ENCODE data around the gene ISL2.

ISL2 gene

DNA sequence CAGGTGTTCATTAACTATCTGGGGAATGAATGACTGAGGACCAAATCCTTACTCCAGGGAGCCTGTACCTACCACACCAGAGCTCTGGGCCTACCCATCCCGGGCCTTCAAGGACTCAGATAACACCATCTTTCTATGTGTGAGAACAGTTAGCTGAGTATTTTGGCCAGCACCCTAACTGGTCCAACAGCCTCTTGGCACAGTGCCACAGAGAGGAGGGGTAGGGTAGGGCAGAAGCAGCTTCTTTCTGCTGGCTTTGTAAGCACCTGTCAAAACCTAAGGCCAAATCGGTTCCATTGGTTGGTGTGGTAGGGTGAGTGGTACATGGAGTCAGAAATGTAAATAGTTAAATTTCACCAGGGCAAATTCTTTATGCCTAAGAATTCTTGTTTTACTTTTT, 26.7 kb downstream of the ISL2 start:
- H3K27ac ChIP-seq (ENCODE audit: low read length): no peak overlapping the region
- H3K9me3 ChIP-seq (ENCODE audit: control insufficient read depth, low read depth, low read length): no peaks in the 10 kb centered on the region
- H3K4me3 ChIP-seq (ENCODE audit: low read length): no peak overlapping the region
- no peaks in the 10 kb centered on the region for H3K4me1 ChIP-seq (ENCODE audit: control insufficient read depth, low read depth, low read length)
- no peak overlapping the region for H3K9ac ChIP-seq (ENCODE audit: low read length)
- no peaks in the 10 kb centered on the region for H3K27me3 ChIP-seq (ENCODE audit: control insufficient read depth, insufficient read depth, low read length)
- H3K36me3 ChIP-seq (ENCODE audit: control insufficient read depth, low read depth, low read length): no peaks in the 10 kb centered on the region

GRCh38 chr15:76366714-76367113, 30.1 kb downstream of the ISL2 start:
- H3K36me3 ChIP-seq (ENCODE audit: control insufficient read depth, low read depth, low read length): no peaks in the 10 kb centered on the region
- no peak overlapping the region for H3K9ac ChIP-seq (ENCODE audit: low read length)
- H3K27me3 ChIP-seq (ENCODE audit: control insufficient read depth, insufficient read depth, low read length): no peaks in the 10 kb centered on the region
- H3K27ac ChIP-seq (ENCODE audit: low read length): no peak overlapping the region
- no peaks in the 10 kb centered on the region for H3K9me3 ChIP-seq (ENCODE audit: control insufficient read depth, low read depth, low read length)
- H3K4me3 ChIP-seq (ENCODE audit: low read length): no peak overlapping the region
- no peaks in the 10 kb centered on the region for H3K4me1 ChIP-seq (ENCODE audit: control insufficient read depth, low read depth, low read length)

GRCh38 chr15:76368122-76368621, 31.6 kb downstream of the ISL2 start:
- Histone ChIP-seq H3K9me3 (ENCODE audit: control insufficient read depth, low read depth, low read length) (no peaks in the 10 kb centered on the region), H3K4me1 (ENCODE audit: control insufficient read depth, low read depth, low read length) (no peaks in the 10 kb centered on the region), H3K27me3 (ENCODE audit: control insufficient read depth, insufficient read depth, low read length) (no peaks in the 10 kb centered on the region), H3K27ac (ENCODE audit: low read length) (no peak overlapping the region), H3K36me3 (ENCODE audit: control insufficient read depth, low read depth, low read length) (no peaks in the 10 kb centered on the region), H3K9ac (ENCODE audit: low read length) (no peak overlapping the region), H3K4me3 (ENCODE audit: low read length) (no peak overlapping the region)

DNA sequence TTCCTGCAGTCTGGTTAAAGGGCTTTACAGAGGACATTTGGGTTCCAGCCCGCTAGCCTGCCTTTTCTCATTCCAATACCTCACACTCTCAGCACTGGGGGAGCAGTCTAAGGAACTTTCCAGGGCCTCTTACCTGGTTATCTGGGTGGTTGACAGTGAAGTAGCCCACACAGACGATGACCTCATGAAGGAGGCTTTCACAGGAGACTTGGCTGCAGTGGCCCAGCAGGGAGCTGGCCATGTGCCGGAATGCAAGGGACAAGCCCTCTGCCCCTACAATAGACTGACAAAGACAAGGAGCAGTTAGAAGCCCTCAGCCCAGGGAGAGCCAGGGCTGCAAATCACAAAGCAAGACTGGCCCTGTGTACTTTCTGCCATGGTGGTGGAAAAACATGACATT, 39.5 kb downstream of the ISL2 start:
- H3K36me3 ChIP-seq (ENCODE audit: control insufficient read depth, low read depth, low read length): no peaks in the 10 kb centered on the region
- no peak overlapping the region for H3K9ac ChIP-seq (ENCODE audit: low read length)
- no peak overlapping the region for H3K4me3 ChIP-seq (ENCODE audit: low read length)
- H3K4me1 ChIP-seq (ENCODE audit: control insufficient read depth, low read depth, low read length): no peaks in the 10 kb centered on the region
- no peak overlapping the region for H3K27ac ChIP-seq (ENCODE audit: low read length)
- no peaks in the 10 kb centered on the region for H3K27me3 ChIP-seq (ENCODE audit: control insufficient read depth, insufficient read depth, low read length)
- no peaks in the 10 kb centered on the region for H3K9me3 ChIP-seq (ENCODE audit: control insufficient read depth, low read depth, low read length)

DNA sequence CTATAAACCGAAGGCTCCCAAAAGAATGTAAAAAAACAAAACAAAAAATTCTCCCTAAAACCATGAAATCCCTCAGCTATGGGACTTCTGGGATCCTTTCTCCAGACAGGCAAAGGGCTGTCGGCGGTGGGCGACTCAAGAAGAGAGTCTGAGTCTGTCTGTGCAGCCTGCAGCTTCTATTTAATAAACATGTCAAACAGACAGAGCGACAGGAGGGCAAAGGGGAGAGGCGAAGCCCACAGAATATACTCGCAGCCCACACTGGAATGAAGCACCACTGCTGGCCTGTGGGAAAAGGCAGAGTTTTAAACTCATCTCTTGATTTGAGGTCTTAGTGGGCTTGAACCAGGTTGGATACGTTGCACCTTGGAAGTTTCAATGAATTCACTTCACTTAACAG, 40.2 kb downstream of the ISL2 start:
- Histone ChIP-seq H3K27ac (ENCODE audit: low read length) (no peak overlapping the region), H3K9me3 (ENCODE audit: control insufficient read depth, low read depth, low read length) (no peaks in the 10 kb centered on the region), H3K9ac (ENCODE audit: low read length) (no peak overlapping the region), H3K4me1 (ENCODE audit: control insufficient read depth, low read depth, low read length) (no peaks in the 10 kb centered on the region), H3K36me3 (ENCODE audit: control insufficient read depth, low read depth, low read length) (no peaks in the 10 kb centered on the region), H3K4me3 (ENCODE audit: low read length) (no peak overlapping the region), H3K27me3 (ENCODE audit: control insufficient read depth, insufficient read depth, low read length) (no peaks in the 10 kb centered on the region)

DNA sequence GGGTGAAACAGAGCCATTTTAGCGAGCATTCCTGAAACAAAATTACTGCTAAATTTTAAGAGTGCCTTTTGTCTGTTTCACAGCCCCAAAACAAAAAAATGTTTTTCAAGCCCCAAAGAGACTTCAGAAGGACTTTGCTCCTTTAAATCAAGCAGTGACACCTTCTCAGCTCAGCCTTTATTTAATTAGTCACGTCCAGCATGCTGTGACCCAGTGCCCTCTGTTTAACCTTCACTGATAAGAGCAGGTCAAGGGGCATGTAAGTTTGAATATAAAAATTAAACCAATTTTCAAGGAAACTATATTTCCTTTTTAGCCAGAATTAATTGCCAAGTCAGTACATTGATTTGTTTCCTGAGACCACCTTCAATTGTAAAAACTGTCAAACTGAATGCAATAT, 40.6 kb downstream of the ISL2 start:
- H3K4me3 ChIP-seq (ENCODE audit: low read length): no peak overlapping the region
- H3K27ac ChIP-seq (ENCODE audit: low read length): no peak overlapping the region
- H3K9me3 ChIP-seq (ENCODE audit: control insufficient read depth, low read depth, low read length): no peaks in the 10 kb centered on the region
- no peaks in the 10 kb centered on the region for H3K36me3 ChIP-seq (ENCODE audit: control insufficient read depth, low read depth, low read length)
- H3K9ac ChIP-seq (ENCODE audit: low read length): no peak overlapping the region
- no peaks in the 10 kb centered on the region for H3K4me1 ChIP-seq (ENCODE audit: control insufficient read depth, low read depth, low read length)
- no peaks in the 10 kb centered on the region for H3K27me3 ChIP-seq (ENCODE audit: control insufficient read depth, insufficient read depth, low read length)

DNA sequence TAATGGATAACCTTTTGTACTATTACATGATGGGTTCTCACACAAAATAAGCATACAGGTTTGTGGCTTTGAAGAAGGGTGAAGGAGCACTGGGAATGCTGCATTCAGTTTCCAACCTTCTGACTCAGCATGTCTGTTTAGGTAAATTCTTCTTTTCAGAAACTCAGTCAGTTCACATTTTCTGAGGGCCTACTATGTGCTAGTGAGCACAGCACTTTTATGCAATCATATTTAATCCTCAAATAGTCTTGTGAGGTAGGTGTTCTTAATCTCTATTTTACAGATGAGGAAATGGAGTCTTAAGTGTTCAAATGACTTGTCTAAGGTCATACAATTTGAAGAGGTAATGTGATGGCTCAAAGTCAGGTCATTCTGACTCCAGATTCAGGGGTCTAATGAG, 41.2 kb downstream of the ISL2 start:
- no peaks in the 10 kb centered on the region for H3K9me3 ChIP-seq (ENCODE audit: control insufficient read depth, low read depth, low read length)
- H3K27ac ChIP-seq (ENCODE audit: low read length): no peak overlapping the region
- H3K4me1 ChIP-seq (ENCODE audit: control insufficient read depth, low read depth, low read length): no peaks in the 10 kb centered on the region
- H3K9ac ChIP-seq (ENCODE audit: low read length): no peak overlapping the region
- no peaks in the 10 kb centered on the region for H3K27me3 ChIP-seq (ENCODE audit: control insufficient read depth, insufficient read depth, low read length)
- no peaks in the 10 kb centered on the region for H3K36me3 ChIP-seq (ENCODE audit: control insufficient read depth, low read depth, low read length)
- no peak overlapping the region for H3K4me3 ChIP-seq (ENCODE audit: low read length)

DNA sequence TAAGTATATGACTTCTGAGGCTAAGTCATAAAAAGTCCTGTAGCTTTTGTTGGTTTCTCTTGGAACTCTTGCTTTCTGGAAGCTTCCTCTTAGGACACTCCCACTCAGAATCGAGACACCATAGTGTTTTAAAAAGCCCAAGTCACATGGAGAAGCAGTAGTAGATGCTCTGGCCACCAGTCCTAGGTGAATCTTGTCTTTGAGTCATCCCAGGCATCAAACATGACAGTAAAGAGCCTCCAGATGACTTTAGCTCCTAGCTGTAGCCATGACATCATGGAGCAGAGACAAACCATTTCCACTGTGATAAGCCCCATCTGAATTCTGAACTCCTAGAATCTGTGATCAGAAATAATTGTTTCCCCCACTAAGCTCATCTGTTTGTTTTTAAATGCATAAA, 42.1 kb downstream of the ISL2 start:
- H3K4me3 ChIP-seq (ENCODE audit: low read length): no peak overlapping the region
- no peaks in the 10 kb centered on the region for H3K9me3 ChIP-seq (ENCODE audit: control insufficient read depth, low read depth, low read length)
- no peak overlapping the region for H3K27ac ChIP-seq (ENCODE audit: low read length)
- H3K9ac ChIP-seq (ENCODE audit: low read length): no peak overlapping the region
- H3K27me3 ChIP-seq (ENCODE audit: control insufficient read depth, insufficient read depth, low read length): no peaks in the 10 kb centered on the region
- no peaks in the 10 kb centered on the region for H3K36me3 ChIP-seq (ENCODE audit: control insufficient read depth, low read depth, low read length)
- H3K4me1 ChIP-seq (ENCODE audit: control insufficient read depth, low read depth, low read length): no peaks in the 10 kb centered on the region

GRCh38 chr15:76380249-76380648, 43.7 kb downstream of the ISL2 start:
- Histone ChIP-seq H3K4me3 (ENCODE audit: low read length) (no peak overlapping the region), H3K27me3 (ENCODE audit: control insufficient read depth, insufficient read depth, low read length) (no peaks in the 10 kb centered on the region), H3K4me1 (ENCODE audit: control insufficient read depth, low read depth, low read length) (no peaks in the 10 kb centered on the region), H3K36me3 (ENCODE audit: control insufficient read depth, low read depth, low read length) (no peaks in the 10 kb centered on the region), H3K9me3 (ENCODE audit: control insufficient read depth, low read depth, low read length) (no peaks in the 10 kb centered on the region), H3K9ac (ENCODE audit: low read length) (no peak overlapping the region), H3K27ac (ENCODE audit: low read length) (no peak overlapping the region)

DNA sequence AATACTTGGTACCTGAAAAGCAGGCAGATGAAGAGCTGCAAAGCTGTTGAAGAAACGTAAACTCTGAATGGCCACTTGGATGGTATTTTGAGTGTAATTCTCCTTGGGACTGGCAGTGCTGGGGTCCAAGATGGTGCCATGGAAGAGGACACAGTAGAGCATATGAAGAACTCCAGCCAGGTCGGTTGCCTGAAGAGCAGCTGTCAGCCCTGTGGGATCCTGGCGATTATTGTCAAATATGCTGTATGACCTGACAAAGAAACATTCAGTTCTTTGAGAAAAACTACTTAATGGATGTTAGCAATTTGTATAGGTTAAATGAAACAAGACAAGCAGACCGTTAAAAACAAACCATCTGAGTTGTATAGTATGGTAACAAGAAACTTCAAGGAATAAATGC, 44.8 kb downstream of the ISL2 start:
- H3K27ac ChIP-seq (ENCODE audit: low read length): no peak overlapping the region

DNA sequence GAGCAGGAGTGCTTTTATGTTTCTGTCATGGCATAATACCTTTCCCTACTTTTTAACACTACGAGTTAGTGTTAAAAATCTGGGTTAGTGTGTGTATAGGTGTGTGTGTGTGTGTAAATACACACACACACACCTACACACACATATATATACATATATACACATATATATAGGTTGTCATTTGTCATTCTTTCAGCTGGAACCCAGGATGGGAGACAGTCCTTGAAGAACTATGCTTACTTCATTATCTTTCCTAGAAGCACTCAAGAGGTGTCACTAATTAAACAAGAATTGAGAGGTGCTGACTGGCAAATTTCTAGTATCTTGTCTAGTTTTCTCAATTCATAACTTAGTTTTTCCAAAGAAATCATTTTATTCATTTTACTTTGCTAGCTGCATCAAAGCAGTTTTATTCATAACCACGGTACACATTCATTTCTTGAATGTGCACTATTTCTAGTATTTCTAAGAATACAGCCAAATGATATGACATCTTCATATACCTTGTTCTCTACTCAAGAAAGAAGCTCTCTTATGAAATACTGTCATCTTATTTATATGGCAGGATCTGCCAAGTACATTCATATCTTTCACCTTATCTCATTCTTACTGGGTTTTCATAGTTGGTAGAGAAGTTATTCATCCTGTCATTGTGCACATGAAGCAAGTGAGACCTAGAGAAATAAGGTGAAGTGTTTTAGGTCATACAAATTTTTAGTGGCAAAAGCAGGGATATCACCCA, 46.6 kb downstream of the ISL2 start:
- H3K27me3 ChIP-seq (ENCODE audit: control insufficient read depth, insufficient read depth, low read length): no peaks in the 10 kb centered on the region
- H3K4me3 ChIP-seq (ENCODE audit: low read length): no peak overlapping the region
- no peaks in the 10 kb centered on the region for H3K9me3 ChIP-seq (ENCODE audit: control insufficient read depth, low read depth, low read length)
- H3K36me3 ChIP-seq (ENCODE audit: control insufficient read depth, low read depth, low read length): no peaks in the 10 kb centered on the region
- H3K9ac ChIP-seq (ENCODE audit: low read length): no peak overlapping the region
- no peaks in the 10 kb centered on the region for H3K4me1 ChIP-seq (ENCODE audit: control insufficient read depth, low read depth, low read length)
- no peak overlapping the region for H3K27ac ChIP-seq (ENCODE audit: low read length)

More for the DNA sequence above, 44.8 kb downstream of the ISL2 start:
- H3K9me3 ChIP-seq (ENCODE audit: control insufficient read depth, low read depth, low read length): no peaks in the 10 kb centered on the region
- H3K27me3 ChIP-seq (ENCODE audit: control insufficient read depth, insufficient read depth, low read length): no peaks in the 10 kb centered on the region
- H3K9ac ChIP-seq (ENCODE audit: low read length): no peak overlapping the region
- H3K36me3 ChIP-seq (ENCODE audit: control insufficient read depth, low read depth, low read length): no peaks in the 10 kb centered on the region
- H3K4me3 ChIP-seq (ENCODE audit: low read length): no peak overlapping the region
- H3K4me1 ChIP-seq (ENCODE audit: control insufficient read depth, low read depth, low read length): no peaks in the 10 kb centered on the region

DNA sequence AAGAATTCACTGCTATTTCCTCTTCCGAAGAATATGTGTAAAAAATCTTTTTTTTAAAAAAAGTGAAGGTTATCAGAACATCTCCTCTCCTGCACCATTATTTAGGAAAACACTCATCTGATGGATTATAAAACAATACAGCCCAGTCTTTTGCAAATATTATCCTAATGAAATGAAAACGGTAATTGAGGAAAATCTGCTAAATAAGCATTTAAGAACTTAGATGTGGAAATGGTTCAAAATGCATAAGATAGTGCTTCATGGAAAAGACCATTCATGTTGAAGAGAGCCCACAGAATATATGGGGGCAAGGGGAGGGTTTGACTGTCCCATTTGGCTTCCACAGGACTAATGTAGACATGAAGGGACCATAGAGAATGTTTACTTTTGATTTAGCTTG, 47.8 kb downstream of the ISL2 start:
- Histone ChIP-seq H3K4me1 (ENCODE audit: control insufficient read depth, low read depth, low read length) (no peaks in the 10 kb centered on the region), H3K36me3 (ENCODE audit: control insufficient read depth, low read depth, low read length) (no peaks in the 10 kb centered on the region), H3K9ac (ENCODE audit: low read length) (no peak overlapping the region), H3K27me3 (ENCODE audit: control insufficient read depth, insufficient read depth, low read length) (no peaks in the 10 kb centered on the region), H3K4me3 (ENCODE audit: low read length) (no peak overlapping the region), H3K9me3 (ENCODE audit: control insufficient read depth, low read depth, low read length) (no peaks in the 10 kb centered on the region), H3K27ac (ENCODE audit: low read length) (no peak overlapping the region)
